Measurements from ENCODE around the gene MNAT1. TPM values are rescaled to one million over a fixed set of nuclear protein-coding genes. Genes with fewer than 3 reads are reported as not detected.

MNAT1 gene
- polyA plus RNA-seq, result 30.7 TPM
- long read RNA-seq, donor 1, partial matches to known transcripts, result 0 of 6 reads
- long read RNA-seq, donor 1, other reads (novel, unspliced or antisense), result 0 of 6 reads
- long read RNA-seq, donor 2, transcript MNAT1-208 (4 exons, 1,097 nt), result minor isoform, 8 of 18 reads
- long read RNA-seq, donor 2, transcript MNAT1-201 (8 exons, 2,635 nt), result major isoform, 9 of 18 reads
- long read RNA-seq, donor 2, partial matches to known transcripts, result 0 of 18 reads
- long read RNA-seq, donor 2, other reads (novel, unspliced or antisense), result 0 of 18 reads
- long read RNA-seq, donor 3, result 0 reads
- long read RNA-seq, donor 4, partial matches to known transcripts, result 0 of 2 reads
- long read RNA-seq, donor 4, other reads (novel, unspliced or antisense), result 0 of 2 reads
- long read RNA-seq, donor 5, transcript MNAT1-201 (8 exons, 2,635 nt), result major isoform, 6 of 9 reads
- long read RNA-seq, donor 5, partial matches to known transcripts, result 0 of 9 reads
- long read RNA-seq, donor 5, other reads (novel, unspliced or antisense), result 0 of 9 reads
- long read RNA-seq, donor 6, transcript MNAT1-208 (4 exons, 1,097 nt), result major isoform, 7 of 12 reads
- long read RNA-seq, donor 6, transcript MNAT1-201 (8 exons, 2,635 nt), result minor isoform, 5 of 12 reads
- long read RNA-seq, donor 6, partial matches to known transcripts, result 0 of 12 reads
- long read RNA-seq, donor 6, other reads (novel, unspliced or antisense), result 0 of 12 reads
- long read RNA-seq, donor 7, partial matches to known transcripts, result 0 of 6 reads
- long read RNA-seq, donor 7, other reads (novel, unspliced or antisense), result 0 of 6 reads
- long read RNA-seq, donor 8, transcript MNAT1-201 (8 exons, 2,635 nt), result major isoform, 11 of 19 reads
- long read RNA-seq, donor 8, transcript MNAT1-208 (4 exons, 1,097 nt), result minor isoform, 8 of 19 reads
- long read RNA-seq, donor 8, partial matches to known transcripts, result 0 of 19 reads
- long read RNA-seq, donor 8, other reads (novel, unspliced or antisense), result 0 of 19 reads
- long read RNA-seq, donor 9, transcript MNAT1-201 (8 exons, 2,635 nt), result major isoform, 6 of 18 reads
- long read RNA-seq, donor 9, transcript MNAT1-208 (4 exons, 1,097 nt), result minor isoform, 5 of 18 reads
- long read RNA-seq, donor 9, partial matches to known transcripts, result 6 of 18 reads
- long read RNA-seq, donor 9, other reads (novel, unspliced or antisense), result 0 of 18 reads
- long read RNA-seq, donor 10, transcript MNAT1-201 (8 exons, 2,635 nt), result major isoform, 7 of 18 reads
- long read RNA-seq, donor 10, partial matches to known transcripts, result 7 of 18 reads
- long read RNA-seq, donor 10, other reads (novel, unspliced or antisense), result 0 of 18 reads
- long read RNA-seq, donor 11, partial matches to known transcripts, result 0 of 2 reads
- long read RNA-seq, donor 11, other reads (novel, unspliced or antisense), result 0 of 2 reads

GRCh38 chr14:60734465-60735242 lies at the start of gene MNAT1:
TSS of gene MNAT1 (plus strand) at chr14:60734761. CDS start at chr14:60734863, 102 bp downstream.
- peaks cover 5% of the 10 kb centered on the region for H3K4me1 ChIP-seq (ENCODE audit: control insufficient read depth, insufficient read depth, low read length)
- no peaks in the 10 kb centered on the region for H3K36me3 ChIP-seq (ENCODE audit: control insufficient read depth, insufficient read depth, low read length)
- H3K9me3 ChIP-seq (ENCODE audit: control insufficient read depth, low read depth, low read length), result no peaks in the 10 kb centered on the region
- H3K4me3 ChIP-seq (ENCODE audit: low read length), result peak within 1 kb of the TSS; percentile 91
- H3K27ac ChIP-seq (ENCODE audit: low read length), result peak within 1 kb of the TSS; percentile 76
- H3K27me3 ChIP-seq (ENCODE audit: control insufficient read depth, insufficient read depth, low read length), result peaks cover 9% of the 10 kb centered on the region
- 100% methylated on average over 1 of the region's 33 CpGs for WGBS (ENCODE audit: insufficient coverage, low lambda C conversion rate)
- DNase-seq, result peak; percentile 66 to 92

GRCh38 chr14:60686865-60687264 lies 47.7 kb upstream of the MNAT1 start:
- no peak overlapping the region for H3K4me3 ChIP-seq (ENCODE audit: low read length)
- no peaks in the 10 kb centered on the region for H3K27me3 ChIP-seq (ENCODE audit: control insufficient read depth, insufficient read depth, low read length)
- no peaks in the 10 kb centered on the region for H3K36me3 ChIP-seq (ENCODE audit: control insufficient read depth, insufficient read depth, low read length)
- no peaks in the 10 kb centered on the region for H3K4me1 ChIP-seq (ENCODE audit: control insufficient read depth, insufficient read depth, low read length)
- no peak for DNase-seq
- H3K27ac ChIP-seq (ENCODE audit: low read length), result no peak overlapping the region
- no peaks in the 10 kb centered on the region for H3K9me3 ChIP-seq (ENCODE audit: control insufficient read depth, low read depth, low read length)

- Histone ChIP-seq H3K9me3 (ENCODE audit: control insufficient read depth, low read depth, low read length) (no peaks in the 10 kb centered on the region), H3K4me1 (ENCODE audit: control insufficient read depth, insufficient read depth, low read length) (no peaks in the 10 kb centered on the region), H3K27me3 (ENCODE audit: control insufficient read depth, insufficient read depth, low read length) (no peaks in the 10 kb centered on the region), H3K27ac (ENCODE audit: low read length) (no peak overlapping the region), H3K4me3 (ENCODE audit: low read length) (no peak overlapping the region), H3K36me3 (ENCODE audit: control insufficient read depth, insufficient read depth, low read length) (no peaks in the 10 kb centered on the region)
- DNase-seq, result no peak
- WGBS (ENCODE audit: insufficient coverage, low lambda C conversion rate), result no CpG with 5 or more reads among the region's 3 CpGs
These were observed 43.0 kb upstream of the MNAT1 start for GRCh38 chr14:60691383-60692113.

GRCh38 chr14:60695327-60695726 lies 39.2 kb upstream of the MNAT1 start:
- WGBS (ENCODE audit: insufficient coverage, low lambda C conversion rate), result 100% methylated on average over 1 of the region's 4 CpGs
- DNase-seq, result no peak
- no peaks in the 10 kb centered on the region for H3K27me3 ChIP-seq (ENCODE audit: control insufficient read depth, insufficient read depth, low read length)
- no peaks in the 10 kb centered on the region for H3K4me1 ChIP-seq (ENCODE audit: control insufficient read depth, insufficient read depth, low read length)
- H3K4me3 ChIP-seq (ENCODE audit: low read length), result no peak overlapping the region
- H3K36me3 ChIP-seq (ENCODE audit: control insufficient read depth, insufficient read depth, low read length), result no peaks in the 10 kb centered on the region
- no peak overlapping the region for H3K27ac ChIP-seq (ENCODE audit: low read length)
- no peaks in the 10 kb centered on the region for H3K9me3 ChIP-seq (ENCODE audit: control insufficient read depth, low read depth, low read length)

- WGBS (ENCODE audit: insufficient coverage, low lambda C conversion rate), result no CpG with 5 or more reads among the region's 3 CpGs
These were observed 34.0 kb upstream of the MNAT1 start for GRCh38 chr14:60700598-60700997.

GRCh38 chr14:60705100-60705499 lies 29.5 kb upstream of the MNAT1 start:
- Histone ChIP-seq H3K4me1 (ENCODE audit: control insufficient read depth, insufficient read depth, low read length) (no peaks in the 10 kb centered on the region), H3K36me3 (ENCODE audit: control insufficient read depth, insufficient read depth, low read length) (no peaks in the 10 kb centered on the region), H3K4me3 (ENCODE audit: low read length) (no peak overlapping the region), H3K27me3 (ENCODE audit: control insufficient read depth, insufficient read depth, low read length) (peaks cover 8% of the 10 kb centered on the region), H3K9me3 (ENCODE audit: control insufficient read depth, low read depth, low read length) (peaks cover 12% of the 10 kb centered on the region), H3K27ac (ENCODE audit: low read length) (no peak overlapping the region)
- DNase-seq, result no peak

More at GRCh38 chr14:60700598-60700997, 34.0 kb upstream of the MNAT1 start:
- no peak for DNase-seq
- peaks cover 12% of the 10 kb centered on the region for H3K9me3 ChIP-seq (ENCODE audit: control insufficient read depth, low read depth, low read length)
- no peaks in the 10 kb centered on the region for H3K4me1 ChIP-seq (ENCODE audit: control insufficient read depth, insufficient read depth, low read length)
- H3K36me3 ChIP-seq (ENCODE audit: control insufficient read depth, insufficient read depth, low read length), result no peaks in the 10 kb centered on the region
- H3K27me3 ChIP-seq (ENCODE audit: control insufficient read depth, insufficient read depth, low read length), result no peaks in the 10 kb centered on the region
- H3K4me3 ChIP-seq (ENCODE audit: low read length), result no peak overlapping the region
- no peak overlapping the region for H3K27ac ChIP-seq (ENCODE audit: low read length)

- WGBS (ENCODE audit: insufficient coverage, low lambda C conversion rate), result no CpG with 5 or more reads among the region's 3 CpGs
- no peak overlapping the region for H3K4me3 ChIP-seq (ENCODE audit: low read length)
- no peaks in the 10 kb centered on the region for H3K9me3 ChIP-seq (ENCODE audit: control insufficient read depth, low read depth, low read length)
- no peak overlapping the region for H3K27ac ChIP-seq (ENCODE audit: low read length)
- no peak for DNase-seq
- H3K36me3 ChIP-seq (ENCODE audit: control insufficient read depth, insufficient read depth, low read length), result no peaks in the 10 kb centered on the region
- H3K4me1 ChIP-seq (ENCODE audit: control insufficient read depth, insufficient read depth, low read length), result no peaks in the 10 kb centered on the region
- H3K27me3 ChIP-seq (ENCODE audit: control insufficient read depth, insufficient read depth, low read length), result peaks cover 13% of the 10 kb centered on the region
These were observed 26.7 kb upstream of the MNAT1 start for GRCh38 chr14:60707858-60708257.

- Histone ChIP-seq H3K4me3 (ENCODE audit: low read length) (no peak overlapping the region), H3K27ac (ENCODE audit: low read length) (no peak overlapping the region), H3K27me3 (ENCODE audit: control insufficient read depth, insufficient read depth, low read length) (peaks cover 13% of the 10 kb centered on the region), H3K9me3 (ENCODE audit: control insufficient read depth, low read depth, low read length) (no peaks in the 10 kb centered on the region), H3K4me1 (ENCODE audit: control insufficient read depth, insufficient read depth, low read length) (no peaks in the 10 kb centered on the region), H3K36me3 (ENCODE audit: control insufficient read depth, insufficient read depth, low read length) (no peaks in the 10 kb centered on the region)
- DNase-seq, result no peak
These were observed 24.1 kb upstream of the MNAT1 start for GRCh38 chr14:60710494-60710893.

- Histone ChIP-seq H3K27me3 (ENCODE audit: control insufficient read depth, insufficient read depth, low read length) (peaks cover 4% of the 10 kb centered on the region), H3K9me3 (ENCODE audit: control insufficient read depth, low read depth, low read length) (no peaks in the 10 kb centered on the region), H3K4me1 (ENCODE audit: control insufficient read depth, insufficient read depth, low read length) (no peaks in the 10 kb centered on the region), H3K36me3 (ENCODE audit: control insufficient read depth, insufficient read depth, low read length) (no peaks in the 10 kb centered on the region), H3K27ac (ENCODE audit: low read length) (no peak overlapping the region), H3K4me3 (ENCODE audit: low read length) (no peak overlapping the region)
- no peak for DNase-seq
- WGBS (ENCODE audit: insufficient coverage, low lambda C conversion rate), result 70% methylated on average over 2 of the region's 6 CpGs
These were observed 21.0 kb upstream of the MNAT1 start for GRCh38 chr14:60713513-60713912.
